Esophagus muscularis mucosa (tissue), 4 donors: ENCODE data around the gene CLEC16A.

ENCODE experiments used
- CTCF ChIP-seq, 3 experiments: fragments of 200-600 bp in 2 of 3; fragments of 450-650 bp in 1 of 3; sonication (generic) in 2 of 3; IDR thresholded peaks; one replicate each; pipeline ENCODE4 v1.5.1; 2017 to 2019; ENCODE audit warnings: antibody characterized with exemption in 3 of 3, mild to moderate bottlenecking in 2 of 3, moderate library complexity in 1 of 3
- EP300 ChIP-seq: sonication (generic); formaldehyde crosslinking; IDR thresholded peaks from one replicate; pipeline ENCODE4 v1.6.1; 2017; ENCODE audit warnings: antibody characterized with exemption
- POLR2AphosphoS5 ChIP-seq, 2 donors: sonication (generic); formaldehyde crosslinking; IDR thresholded peaks; one replicate each; pipeline ENCODE4 v1.6.1; 2017; ENCODE audit warnings: antibody characterized with exemption in 2 of 2

- TF ChIP-seq CTCF (IDR thresholded peaks at IDR 0.05) (no peak), EP300 (no peak), POLR2AphosphoS5 (IDR thresholded peaks at IDR 0.05) (no peak)
Measured at GRCh38 chr16:11121914-11122692, 177.7 kb downstream of the CLEC16A start.
